IPS-15b (cell line): ENCODE measurements around the gene DERA.

Experiments used
- H3K27me3 ChIP-seq: one replicate; pipeline ENCODE4 v1.6.1; 2013; ENCODE audit warnings: low read length; ENCODE audit not compliant: control insufficient read depth, insufficient read depth
- H3K36me3 ChIP-seq: one replicate; pipeline ENCODE4 v1.6.1; 2013; ENCODE audit warnings: low read length; ENCODE audit not compliant: control insufficient read depth, insufficient read depth
- H3K4me1 ChIP-seq: one replicate; pipeline ENCODE4 v1.6.1; 2013; ENCODE audit warnings: mild to moderate bottlenecking, low read length; ENCODE audit not compliant: control insufficient read depth, insufficient read depth
- H3K4me3 ChIP-seq: one replicate; pipeline ENCODE4 v1.5.1; 2013; ENCODE audit warnings: low read depth, low read length
- H3K9ac ChIP-seq: one replicate; pipeline ENCODE4 v1.6.1; 2013; ENCODE audit warnings: low read depth, mild to moderate bottlenecking, low read length
- H3K9me3 ChIP-seq: one replicate; pipeline ENCODE4 v1.6.1; 2013; ENCODE audit warnings: mild to moderate bottlenecking, low read length; ENCODE audit not compliant: control insufficient read depth, insufficient read depth

DERA gene

GRCh38 chr12:15882118-15882971 is 28.8 kb upstream of the DERA start, which contains the start of gene STRAP:
Gene STRAP (plus strand): TSS chr12:15882387. CDS start chr12:15882708, 321 bp downstream.
- Histone ChIP-seq H3K9me3 (no peaks in the 10 kb centered on the region), H3K36me3 (peaks cover 3% of the 10 kb centered on the region), H3K4me1 (peaks cover 6% of the 10 kb centered on the region), H3K4me3 (peak within 1 kb of the TSS; percentile 97), H3K9ac (peak within 1 kb of the TSS; percentile 97), H3K27me3 (no peaks in the 10 kb centered on the region)

GRCh38 chr12:15883536-15883935 is 27.6 kb upstream of the DERA start:
- no peaks in the 10 kb centered on the region for H3K9me3 ChIP-seq

GRCh38 chr12:15886372-15887042 is 24.6 kb upstream of the DERA start:
- no peak overlapping the region for H3K9ac ChIP-seq
- H3K27me3 ChIP-seq = no peaks in the 10 kb centered on the region

More at GRCh38 chr12:15883536-15883935, 27.6 kb upstream of the DERA start:
- Histone ChIP-seq H3K4me1 (peaks cover 6% of the 10 kb centered on the region), H3K27me3 (no peaks in the 10 kb centered on the region), H3K36me3 (peaks cover 3% of the 10 kb centered on the region), H3K9ac (peak overlapping the region; percentile 97), H3K4me3 (peak overlapping the region; percentile 97)

GRCh38 chr12:15887043-15887817 is 23.9 kb upstream of the DERA start:
- Histone ChIP-seq H3K4me3 (no peak overlapping the region), H3K9me3 (no peaks in the 10 kb centered on the region), H3K36me3 (peaks cover 3% of the 10 kb centered on the region), H3K27me3 (no peaks in the 10 kb centered on the region), H3K9ac (no peak overlapping the region), H3K4me1 (peaks cover 6% of the 10 kb centered on the region)

More at GRCh38 chr12:15886372-15887042, 24.6 kb upstream of the DERA start:
- Histone ChIP-seq H3K4me1 (peaks cover 6% of the 10 kb centered on the region), H3K9me3 (no peaks in the 10 kb centered on the region), H3K36me3 (peaks cover 3% of the 10 kb centered on the region), H3K4me3 (no peak overlapping the region)

GRCh38 chr12:15892645-15893259 is 18.4 kb upstream of the DERA start:
- Histone ChIP-seq H3K9ac (no peak overlapping the region), H3K4me3 (no peak overlapping the region), H3K4me1 (no peaks in the 10 kb centered on the region), H3K27me3 (no peaks in the 10 kb centered on the region), H3K36me3 (peaks cover 11% of the 10 kb centered on the region), H3K9me3 (no peaks in the 10 kb centered on the region)

GRCh38 chr12:15893260-15893659 is 17.9 kb upstream of the DERA start:
- peaks cover 11% of the 10 kb centered on the region for H3K36me3 ChIP-seq
- no peaks in the 10 kb centered on the region for H3K27me3 ChIP-seq
- H3K4me3 ChIP-seq = no peak overlapping the region
- no peak overlapping the region for H3K9ac ChIP-seq
- no peaks in the 10 kb centered on the region for H3K4me1 ChIP-seq
- no peaks in the 10 kb centered on the region for H3K9me3 ChIP-seq

- H3K36me3 ChIP-seq = peaks cover 23% of the 10 kb centered on the region
- no peaks in the 10 kb centered on the region for H3K9me3 ChIP-seq
- no peaks in the 10 kb centered on the region for H3K4me1 ChIP-seq
These were observed 14.3 kb upstream of the DERA start for GRCh38 chr12:15896867-15897266.

GRCh38 chr12:15897433-15897832 is 13.7 kb upstream of the DERA start:
- Histone ChIP-seq H3K9ac (no peak overlapping the region), H3K4me3 (no peak overlapping the region), H3K27me3 (no peaks in the 10 kb centered on the region), H3K4me1 (no peaks in the 10 kb centered on the region), H3K36me3 (peaks cover 23% of the 10 kb centered on the region), H3K9me3 (no peaks in the 10 kb centered on the region)

More at GRCh38 chr12:15896867-15897266, 14.3 kb upstream of the DERA start:
- no peak overlapping the region for H3K4me3 ChIP-seq
- H3K27me3 ChIP-seq = no peaks in the 10 kb centered on the region
- no peak overlapping the region for H3K9ac ChIP-seq

- H3K27me3 ChIP-seq = no peaks in the 10 kb centered on the region
- H3K36me3 ChIP-seq = peaks cover 27% of the 10 kb centered on the region
- no peak overlapping the region for H3K9ac ChIP-seq
- H3K4me1 ChIP-seq = no peaks in the 10 kb centered on the region
- no peak overlapping the region for H3K4me3 ChIP-seq
- H3K9me3 ChIP-seq = no peaks in the 10 kb centered on the region
These were observed 11.8 kb upstream of the DERA start for GRCh38 chr12:15899282-15899870.

GRCh38 chr12:15904378-15904920 is 6.7 kb upstream of the DERA start:
- peaks cover 20% of the 10 kb centered on the region for H3K36me3 ChIP-seq
- H3K9me3 ChIP-seq = no peaks in the 10 kb centered on the region
- no peak overlapping the region for H3K9ac ChIP-seq
- no peaks in the 10 kb centered on the region for H3K27me3 ChIP-seq
- H3K4me3 ChIP-seq = no peak overlapping the region
- no peaks in the 10 kb centered on the region for H3K4me1 ChIP-seq
